ENCODE results near the gene ABHD15. TPM values are rescaled to one million over a fixed set of nuclear protein-coding genes. Genes with fewer than 3 reads are reported as not detected.

ABHD15 gene
- total RNA-seq, 1 donor from 2014 or later: 5.3 TPM

- TF ChIP-seq CTCF (IDR thresholded peaks at IDR 0.05; ENCODE audit: unreplicated experiment): no peak
- Mint-ChIP-seq H3K27ac (no peak overlapping the region), H3K4me1 (ENCODE audit: low read depth) (peaks cover 7% of the 10 kb centered on the region), H3K9me3 (ENCODE audit: low read depth) (no peaks in the 10 kb centered on the region), H3K36me3 (ENCODE audit: insufficient read depth) (peaks cover 26% of the 10 kb centered on the region), H3K27me3 (no peaks in the 10 kb centered on the region), H3K4me3 (ENCODE audit: low read depth) (no peak overlapping the region)
- DNase-seq (ENCODE audit: low spot score, unreplicated experiment): no peak
Observed at GRCh38 chr17:29544066-29544465, 22.8 kb downstream of the ABHD15 start.

DNA sequence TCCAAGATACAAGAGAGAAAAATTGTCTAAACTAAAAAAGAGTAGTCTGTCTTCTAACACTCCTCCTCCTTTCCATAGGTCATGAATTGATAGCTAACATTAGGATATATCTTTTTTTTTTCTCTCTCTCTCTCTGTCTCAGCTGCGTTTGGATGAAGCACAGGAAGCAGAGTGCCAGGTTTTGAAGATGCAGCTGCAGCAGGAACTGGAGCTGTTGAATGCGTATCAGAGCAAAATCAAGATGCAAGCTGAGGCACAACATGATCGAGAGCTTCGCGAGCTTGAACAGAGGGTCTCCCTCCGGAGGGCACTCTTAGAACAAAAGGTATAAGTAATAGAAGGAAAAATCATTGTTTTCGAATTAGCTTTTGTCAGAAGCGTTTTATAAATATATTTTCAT, 32.9 kb downstream of the ABHD15 start:
- Mint-ChIP-seq H3K9me3 (ENCODE audit: low read depth) (no peaks in the 10 kb centered on the region), H3K4me3 (ENCODE audit: low read depth) (no peak overlapping the region), H3K27ac (no peak overlapping the region), H3K36me3 (ENCODE audit: insufficient read depth) (peaks cover 36% of the 10 kb centered on the region), H3K4me1 (ENCODE audit: low read depth) (no peaks in the 10 kb centered on the region), H3K27me3 (no peaks in the 10 kb centered on the region)
- DNase-seq (ENCODE audit: low spot score, unreplicated experiment): no peak
- no peak for TF ChIP-seq CTCF (IDR thresholded peaks at IDR 0.05; ENCODE audit: unreplicated experiment)

GRCh38 chr17:29526322-29526721, 40.5 kb downstream of the ABHD15 start:
- Mint-ChIP-seq H3K27me3 (no peaks in the 10 kb centered on the region), H3K36me3 (ENCODE audit: insufficient read depth) (peaks cover 17% of the 10 kb centered on the region)

GRCh38 chr17:29524692-29525091, 42.1 kb downstream of the ABHD15 start:
- H3K27me3 Mint-ChIP-seq: no peaks in the 10 kb centered on the region
- no peaks in the 10 kb centered on the region for H3K9me3 Mint-ChIP-seq (ENCODE audit: low read depth)
- H3K27ac Mint-ChIP-seq: no peak overlapping the region
- peaks cover 13% of the 10 kb centered on the region for H3K36me3 Mint-ChIP-seq (ENCODE audit: insufficient read depth)
- no peaks in the 10 kb centered on the region for H3K4me1 Mint-ChIP-seq (ENCODE audit: low read depth)
- no peak for DNase-seq (ENCODE audit: low spot score, unreplicated experiment)
- no peak overlapping the region for H3K4me3 Mint-ChIP-seq (ENCODE audit: low read depth)
- no peak for TF ChIP-seq CTCF (IDR thresholded peaks at IDR 0.05; ENCODE audit: unreplicated experiment)

More at GRCh38 chr17:29526322-29526721, 40.5 kb downstream of the ABHD15 start:
- DNase-seq (ENCODE audit: low spot score, unreplicated experiment): no peak
- H3K4me3 Mint-ChIP-seq (ENCODE audit: low read depth): no peak overlapping the region
- no peaks in the 10 kb centered on the region for H3K9me3 Mint-ChIP-seq (ENCODE audit: low read depth)
- no peaks in the 10 kb centered on the region for H3K4me1 Mint-ChIP-seq (ENCODE audit: low read depth)
- TF ChIP-seq CTCF (IDR thresholded peaks at IDR 0.05; ENCODE audit: unreplicated experiment): no peak
- no peak overlapping the region for H3K27ac Mint-ChIP-seq

DNA sequence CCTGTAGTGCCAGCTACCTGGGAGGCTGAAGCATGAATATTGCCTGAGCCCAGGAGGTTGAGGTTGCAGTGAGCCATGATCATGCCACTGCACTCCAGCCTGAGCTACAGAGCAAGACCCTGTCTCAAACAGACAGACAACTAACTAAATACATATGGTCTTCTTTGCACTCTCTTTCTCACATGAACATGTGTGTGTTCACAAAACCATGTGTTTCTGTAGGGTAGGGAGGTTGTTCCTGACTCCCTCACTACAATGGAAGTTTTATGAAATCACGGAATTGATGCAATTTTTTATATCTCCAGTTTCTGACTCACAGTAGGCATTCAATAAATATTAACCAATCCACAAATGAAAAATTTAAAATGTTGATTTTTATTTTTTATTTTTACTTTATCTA, 48.5 kb downstream of the ABHD15 start:
- Mint-ChIP-seq H3K4me1 (ENCODE audit: low read depth) (no peaks in the 10 kb centered on the region), H3K27ac (no peak overlapping the region), H3K36me3 (ENCODE audit: insufficient read depth) (peaks cover 23% of the 10 kb centered on the region), H3K9me3 (ENCODE audit: low read depth) (no peaks in the 10 kb centered on the region), H3K27me3 (no peaks in the 10 kb centered on the region), H3K4me3 (ENCODE audit: low read depth) (no peak overlapping the region)
- no peak for TF ChIP-seq CTCF (IDR thresholded peaks at IDR 0.05; ENCODE audit: unreplicated experiment)
- no peak for DNase-seq (ENCODE audit: low spot score, unreplicated experiment)
